Stimulated activated CD4-positive, alpha-beta T cell treated with anti-CD3 and anti-CD28 coated beads, Interleukin-15, amount 100 ng/mL, for 1 hour (primary cell): ENCODE data around the gene C19orf73.
A peak's percentile ranks its signal among the peaks of the same experiment; 100 is the strongest.
"Not testable (repeated sequence)": the region's sequence is repeated elsewhere in the genome, so short reads cannot be mapped to it uniquely, and the experiment has no call there.

ENCODE experiments used
- DNase-seq, 2 donors: peaks; one replicate each; pipeline ENCODE4 v3.0.0-alpha.2; 2020; ENCODE audit warnings: low read depth in 1 of 2, low spot score in 1 of 2

Gene C19orf73

GRCh38 chr19:49103331-49104085, 15.4 kb downstream of the C19orf73 start:
- no peak for DNase-seq

- no peak for DNase-seq
Observed at GRCh38 chr19:49102303-49102702, 16.6 kb downstream of the C19orf73 start.

GRCh38 chr19:49101160-49101559, 17.8 kb downstream of the C19orf73 start:
- DNase-seq, result no peak

GRCh38 chr19:49098795-49099194, 20.1 kb downstream of the C19orf73 start:
- DNase-seq, result no peak

GRCh38 chr19:49097453-49098288, 21.3 kb downstream of the C19orf73 start:
- DNase-seq, result peak; percentile 53 to 54

GRCh38 chr19:49094505-49095482, 24.1 kb downstream of the C19orf73 start:
- DNase-seq, result no peak

GRCh38 chr19:49092686-49093085, 26.3 kb downstream of the C19orf73 start:
- DNase-seq, result no peak

- no peak for DNase-seq
Observed at GRCh38 chr19:49091391-49092038, 27.4 kb downstream of the C19orf73 start.

- DNase-seq, result no peak
Observed at GRCh38 chr19:49086296-49086695, 32.6 kb downstream of the C19orf73 start.

- DNase-seq, result no peak
Observed at GRCh38 chr19:49085868-49086232, 33.1 kb downstream of the C19orf73 start.

GRCh38 chr19:49085020-49085867, 33.7 kb downstream of the C19orf73 start, which contains the start of gene SNRNP70:
Gene SNRNP70 (plus strand): TSS chr19:49085451. CDS start chr19:49086415, 964 bp downstream.
- peak; percentile 98 to 99 for DNase-seq

- no peak for DNase-seq
Observed at GRCh38 chr19:49084206-49085019, 34.5 kb downstream of the C19orf73 start.

GRCh38 chr19:49081273-49081672, 37.7 kb downstream of the C19orf73 start:
- no peak for DNase-seq

GRCh38 chr19:49080392-49080791, 38.6 kb downstream of the C19orf73 start:
- no peak for DNase-seq

GRCh38 chr19:49074869-49075268, 44.1 kb downstream of the C19orf73 start:
- not testable (repeated sequence) for DNase-seq

GRCh38 chr19:49073514-49074378, 45.2 kb downstream of the C19orf73 start:
- no peak for DNase-seq

- no peak for DNase-seq
Observed at GRCh38 chr19:49071860-49072547, 46.9 kb downstream of the C19orf73 start.
